MCF 10A (cell line): ENCODE results near the gene ADI1. TPM values are rescaled to one million over a fixed set of nuclear protein-coding genes. Genes with fewer than 3 reads are reported as not detected.

Experiments used
- BruUV-seq: library from RNA; stranded (reverse); fragments of 400-500 nt; replicated peaks from 2 replicates; lab custom pipeline; 2021; lab: Mats Ljungman, UMichigan
- CTCF ChIA-PET: fragments of 300-600 bp; sonication (Branson Sonifier 250); formaldehyde crosslinking; extraction: SDS; loops from one replicate; lab custom pipeline; 2021; ENCODE audit warnings: antibody characterized with exemption, inconsistent platforms; lab: Yijun Ruan, JAX
- POLR2A ChIA-PET: fragments of 300-600, 350-650 bp; sonication (Branson Sonifier 250); formaldehyde crosslinking; extraction: SDS; loops from one replicate; lab custom pipeline; 2020; ENCODE audit warnings: antibody characterized with exemption, inconsistent platforms; lab: Yijun Ruan, JAX
- DNase-seq: peaks from one replicate; pipeline ENCODE4 v3.0.0-alpha.2; 2018; ENCODE audit not compliant: unreplicated experiment
- H3K27ac Mint-ChIP-seq: one replicate; pipeline ENCODE4 v1.8.0; 2022; ENCODE audit warnings: mild to moderate bottlenecking, low read depth, mixed read lengths; ENCODE audit not compliant: unreplicated experiment
- H3K27me3 Mint-ChIP-seq: one replicate; pipeline ENCODE4 v1.8.0; 2022; ENCODE audit warnings: mixed read lengths; ENCODE audit not compliant: insufficient read depth, unreplicated experiment
- H3K36me3 Mint-ChIP-seq: one replicate; pipeline ENCODE4 v1.8.0; 2022; ENCODE audit warnings: mild to moderate bottlenecking, moderate library complexity, mixed read lengths; ENCODE audit not compliant: insufficient read depth, unreplicated experiment
- H3K4me1 Mint-ChIP-seq: one replicate; pipeline ENCODE4 v1.8.0; 2022; ENCODE audit warnings: mixed read lengths; ENCODE audit not compliant: insufficient read depth, unreplicated experiment
- H3K4me3 Mint-ChIP-seq: one replicate; pipeline ENCODE4 v1.8.0; 2022; ENCODE audit warnings: mild to moderate bottlenecking, moderate library complexity, mixed read lengths; ENCODE audit not compliant: unreplicated experiment
- H3K9me3 Mint-ChIP-seq: one replicate; pipeline ENCODE4 v1.8.0; 2022; ENCODE audit warnings: mixed read lengths; ENCODE audit not compliant: unreplicated experiment
- CTCF ChIP-seq: fragments of 200-600 bp; IDR thresholded peaks from one replicate; pipeline ENCODE4 v1.8.0; 2022; ENCODE audit warnings: antibody characterized with exemption, mild to moderate bottlenecking; ENCODE audit not compliant: unreplicated experiment
- intact Hi-C: fragments of 100-400 bp; cut with micrococcal nuclease; formaldehyde crosslinking; loops from 2 replicates; pipeline ENCODE4 v1.14.1; 2022
- total RNA-seq: library from RNA; stranded (reverse); gene quantifications from 2 replicates; pipeline ENCODE4 v1.2.3, GENCODE V29; 2022

Gene ADI1
- total RNA-seq, 1 experiment from 2014 or later, result 61.9 TPM

DNA sequence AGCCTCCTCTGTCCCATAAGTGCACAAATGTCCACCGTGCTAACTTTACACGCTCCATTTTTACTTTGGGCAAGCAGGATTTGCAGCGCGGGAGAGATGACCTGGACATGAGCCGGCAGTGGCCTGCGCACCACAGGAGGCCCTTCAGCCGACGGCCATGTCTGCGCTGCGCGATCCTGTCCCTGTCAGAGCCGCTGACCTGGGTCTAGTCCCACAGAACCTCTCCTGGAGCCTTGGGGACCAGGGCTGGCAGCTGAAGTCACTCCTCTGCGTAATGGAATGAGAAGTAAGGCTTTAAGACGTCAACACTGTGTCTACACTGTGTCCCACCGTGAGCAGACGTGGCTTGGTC lies 29.6 kb downstream of the ADI1 start:
- intact Hi-C loops, result no loop called here
- CTCF ChIA-PET, result interaction anchor here (0.9 kb wide), 1 partner anchor 1932 kb away, joined by 3 read pairs; no protein-coding TSS in a partner anchor
- no peak overlapping the region for H3K27ac Mint-ChIP-seq
- no peak overlapping the region for H3K4me3 Mint-ChIP-seq
- H3K36me3 Mint-ChIP-seq, result peaks cover 10% of the 10 kb centered on the region
- H3K9me3 Mint-ChIP-seq, result no peaks in the 10 kb centered on the region
- no peaks in the 10 kb centered on the region for H3K27me3 Mint-ChIP-seq
- no peak for DNase-seq
- H3K4me1 Mint-ChIP-seq, result no peaks in the 10 kb centered on the region
- no TSS peak for BruUV-seq
- no peak for TF ChIP-seq CTCF
- POLR2A ChIA-PET, result no interaction called here

DNA sequence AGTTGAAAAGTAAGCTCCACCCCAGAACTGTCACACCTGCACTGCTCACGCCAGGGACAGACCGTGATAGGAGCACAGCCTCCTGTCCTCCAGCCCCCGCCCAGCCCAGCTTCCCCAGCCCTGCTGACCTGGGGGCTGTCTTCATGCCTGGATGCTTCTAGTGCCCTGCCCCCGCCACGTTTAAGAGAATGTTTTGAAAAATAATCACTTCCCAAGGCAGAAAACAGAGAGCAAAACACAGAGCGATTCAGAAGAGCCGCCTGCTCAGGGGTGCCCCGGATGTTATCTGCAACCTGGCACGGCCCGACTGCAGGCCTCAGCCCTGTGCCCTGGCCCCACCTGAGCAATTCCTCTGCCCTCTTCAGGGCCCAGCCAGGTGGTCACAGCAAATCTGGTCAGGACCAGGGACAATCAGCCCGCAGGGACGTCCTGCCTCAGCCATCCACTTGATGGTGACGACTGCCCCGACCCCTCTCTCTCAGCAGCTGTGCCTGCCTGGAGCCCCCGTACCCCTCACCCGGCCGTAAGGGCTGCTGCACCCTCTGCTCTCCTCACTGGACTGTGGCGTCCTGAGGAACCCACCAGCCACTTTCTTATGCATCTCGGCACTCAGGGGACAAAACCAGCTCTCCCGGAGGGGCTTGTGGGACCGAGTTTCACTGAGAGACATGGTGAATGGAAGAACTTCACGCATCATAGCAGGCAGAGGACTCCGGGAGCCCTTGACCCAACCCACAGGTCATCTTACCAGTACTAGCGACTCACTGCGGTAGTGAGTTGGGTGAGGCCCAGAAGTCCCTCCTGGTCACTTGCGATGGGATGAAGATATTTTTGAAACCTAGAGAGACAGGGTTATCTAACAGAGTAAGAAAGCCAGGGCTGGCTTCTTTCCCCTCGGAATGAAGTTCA lies 30.2 kb downstream of the ADI1 start:
- intact Hi-C loops, result no loop called here
- Mint-ChIP-seq H3K27ac (no peak overlapping the region), H3K36me3 (peaks cover 10% of the 10 kb centered on the region), H3K4me1 (no peaks in the 10 kb centered on the region), H3K27me3 (no peaks in the 10 kb centered on the region), H3K9me3 (no peaks in the 10 kb centered on the region), H3K4me3 (no peak overlapping the region)
- ChIA-PET CTCF (interaction anchor here (0.6 to 1.4 kb wide), 2 partner anchors 46 to 165 kb away, joined by 3 to 4 read pairs; no protein-coding TSS in a partner anchor), POLR2A (interaction anchor here (1.0 kb wide), 1 partner anchor 19 kb away, joined by 5 read pairs; no protein-coding TSS in a partner anchor)
- no peak for TF ChIP-seq CTCF
- no peak for DNase-seq
- BruUV-seq, result TSS peak; percentile 8

DNA sequence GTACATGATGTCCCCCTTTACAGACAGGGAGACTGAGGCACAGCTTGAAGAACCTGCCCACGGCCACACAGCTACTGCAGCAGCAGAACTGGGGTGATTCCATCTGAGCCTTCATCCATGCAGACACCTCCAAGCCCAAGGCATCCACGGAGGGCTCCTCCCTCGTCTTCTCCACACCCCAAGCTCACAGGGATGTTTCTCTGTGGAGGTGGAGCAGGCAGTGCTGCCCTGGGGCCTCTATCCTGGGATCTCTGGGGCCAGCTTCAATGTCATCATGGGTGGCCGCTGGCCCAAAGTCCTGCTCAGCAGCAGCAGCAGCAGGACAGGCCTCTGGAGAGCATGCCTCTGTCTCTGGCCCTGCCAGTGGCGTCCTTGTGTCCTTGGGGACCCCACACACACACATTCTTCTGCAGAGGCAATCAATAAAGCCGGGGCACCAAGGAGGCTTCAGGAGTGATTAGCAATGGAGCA lies 31.2 kb downstream of the ADI1 start:
- ChIA-PET POLR2A (interaction anchor here (0.7 to 1.6 kb wide), 3 partner anchors 18 to 70 kb away, joined by 3 to 5 read pairs (median 5); no protein-coding TSS in a partner anchor), CTCF (interaction anchor here (0.5 to 1.4 kb wide), 4 partner anchors 47 to 228 kb away, joined by 3 to 4 read pairs (median 3); no protein-coding TSS in a partner anchor)
- no peaks in the 10 kb centered on the region for H3K9me3 Mint-ChIP-seq
- no peak overlapping the region for H3K4me3 Mint-ChIP-seq
- H3K36me3 Mint-ChIP-seq, result peaks cover 9% of the 10 kb centered on the region
- no TSS peak for BruUV-seq
- no peaks in the 10 kb centered on the region for H3K4me1 Mint-ChIP-seq
- H3K27me3 Mint-ChIP-seq, result no peaks in the 10 kb centered on the region
- no peak overlapping the region for H3K27ac Mint-ChIP-seq
- no peak for DNase-seq
- intact Hi-C loops, result no loop called here
- no peak for TF ChIP-seq CTCF

DNA sequence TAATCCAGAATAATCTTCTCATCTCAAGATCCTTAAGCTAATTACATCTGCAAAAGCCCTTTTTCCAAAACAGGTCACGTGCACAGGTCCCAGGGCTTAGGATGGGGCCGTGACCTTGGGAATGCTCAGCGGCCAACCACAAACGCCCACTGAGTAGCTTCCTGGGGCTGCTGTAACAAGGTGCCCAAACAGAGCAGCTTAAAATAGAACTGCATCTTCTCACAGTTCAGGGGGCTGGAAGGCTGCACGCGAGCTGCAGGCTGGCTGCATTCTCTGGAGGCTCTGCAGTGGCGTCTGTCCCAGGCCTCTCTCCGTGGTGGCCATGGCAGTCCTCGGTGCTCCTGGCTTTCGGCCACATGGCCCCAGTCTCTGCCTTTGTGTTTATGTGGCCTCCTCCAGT lies 31.9 kb downstream of the ADI1 start:
- peaks cover 11% of the 10 kb centered on the region for H3K36me3 Mint-ChIP-seq
- CTCF ChIA-PET, result interaction anchor here (0.5 to 1.4 kb wide), 3 partner anchors 166 to 228 kb away, joined by 3 read pairs; no protein-coding TSS in a partner anchor
- no peak overlapping the region for H3K4me3 Mint-ChIP-seq
- BruUV-seq, result no TSS peak
- no peak for DNase-seq
- H3K27ac Mint-ChIP-seq, result no peak overlapping the region
- no peaks in the 10 kb centered on the region for H3K9me3 Mint-ChIP-seq
- intact Hi-C loops, result no loop called here
- H3K27me3 Mint-ChIP-seq, result no peaks in the 10 kb centered on the region
- no peak for TF ChIP-seq CTCF
- no peaks in the 10 kb centered on the region for H3K4me1 Mint-ChIP-seq
- POLR2A ChIA-PET, result interaction anchor here (0.7 to 1.7 kb wide), 3 partner anchors 9 to 71 kb away, joined by 3 to 5 read pairs (median 4); no protein-coding TSS in a partner anchor
